ENCODE results near the gene COLQ. TPM values are rescaled to one million over a fixed set of nuclear protein-coding genes. Genes with fewer than 3 reads are reported as not detected.

COLQ gene
- 2.1 TPM for total RNA-seq (ENCODE audit: unreplicated experiment)
- long read RNA-seq, partial matches to known transcripts, result 0 of 1 reads
- long read RNA-seq, other reads (novel, unspliced or antisense), result 1 of 1 reads

DNA sequence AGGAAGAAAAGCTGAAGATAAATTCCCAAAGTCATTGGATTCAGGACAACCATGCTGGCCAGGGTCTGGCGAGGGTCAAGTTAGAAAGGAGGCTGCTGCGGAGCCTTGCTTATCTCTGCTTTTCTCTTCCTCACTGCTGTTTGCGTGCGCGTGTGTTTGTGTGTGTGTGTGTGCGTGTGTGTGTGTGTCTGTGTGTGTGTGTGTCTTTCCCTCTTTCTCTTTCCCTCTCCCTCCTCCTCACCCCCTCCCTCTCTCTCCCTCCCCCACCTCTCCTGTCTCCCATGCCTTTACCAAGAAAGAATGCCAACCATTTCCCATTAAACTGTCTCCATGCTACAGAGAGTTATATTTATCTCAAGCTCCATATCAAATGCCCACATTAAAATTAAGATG, at the start of gene COLQ:
Gene COLQ (minus strand): TSS at position 134 of the 393 bp plus-strand sequence. CDS start 81 bp downstream, at position 53.
- H3K27ac Mint-ChIP-seq (ENCODE audit: unreplicated experiment), result peak within 1 kb of the TSS; percentile 25
- H3K36me3 Mint-ChIP-seq (ENCODE audit: low read depth, unreplicated experiment), result no peaks in the 10 kb centered on the region
- TF ChIP-seq, protein P1, sequence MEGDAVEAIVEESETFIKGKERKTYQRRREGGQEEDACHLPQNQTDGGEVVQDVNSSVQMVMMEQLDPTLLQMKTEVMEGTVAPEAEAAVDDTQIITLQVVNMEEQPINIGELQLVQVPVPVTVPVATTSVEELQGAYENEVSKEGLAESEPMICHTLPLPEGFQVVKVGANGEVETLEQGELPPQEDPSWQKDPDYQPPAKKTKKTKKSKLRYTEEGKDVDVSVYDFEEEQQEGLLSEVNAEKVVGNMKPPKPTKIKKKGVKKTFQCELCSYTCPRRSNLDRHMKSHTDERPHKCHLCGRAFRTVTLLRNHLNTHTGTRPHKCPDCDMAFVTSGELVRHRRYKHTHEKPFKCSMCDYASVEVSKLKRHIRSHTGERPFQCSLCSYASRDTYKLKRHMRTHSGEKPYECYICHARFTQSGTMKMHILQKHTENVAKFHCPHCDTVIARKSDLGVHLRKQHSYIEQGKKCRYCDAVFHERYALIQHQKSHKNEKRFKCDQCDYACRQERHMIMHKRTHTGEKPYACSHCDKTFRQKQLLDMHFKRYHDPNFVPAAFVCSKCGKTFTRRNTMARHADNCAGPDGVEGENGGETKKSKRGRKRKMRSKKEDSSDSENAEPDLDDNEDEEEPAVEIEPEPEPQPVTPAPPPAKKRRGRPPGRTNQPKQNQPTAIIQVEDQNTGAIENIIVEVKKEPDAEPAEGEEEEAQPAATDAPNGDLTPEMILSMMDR (IDR thresholded peaks at IDR 0.05; ENCODE audit: unreplicated experiment), result no peak
- H3K27me3 Mint-ChIP-seq (ENCODE audit: unreplicated experiment), result peaks cover 2% of the 10 kb centered on the region
- H3K4me1 Mint-ChIP-seq (ENCODE audit: unreplicated experiment), result peaks cover 25% of the 10 kb centered on the region
- H3K4me3 Mint-ChIP-seq (ENCODE audit: unreplicated experiment), result peak within 1 kb of the TSS; percentile 82
- no peaks in the 10 kb centered on the region for H3K9me3 Mint-ChIP-seq (ENCODE audit: unreplicated experiment)
- peak; percentile 15 for DNase-seq (ENCODE audit: low spot score)

DNA sequence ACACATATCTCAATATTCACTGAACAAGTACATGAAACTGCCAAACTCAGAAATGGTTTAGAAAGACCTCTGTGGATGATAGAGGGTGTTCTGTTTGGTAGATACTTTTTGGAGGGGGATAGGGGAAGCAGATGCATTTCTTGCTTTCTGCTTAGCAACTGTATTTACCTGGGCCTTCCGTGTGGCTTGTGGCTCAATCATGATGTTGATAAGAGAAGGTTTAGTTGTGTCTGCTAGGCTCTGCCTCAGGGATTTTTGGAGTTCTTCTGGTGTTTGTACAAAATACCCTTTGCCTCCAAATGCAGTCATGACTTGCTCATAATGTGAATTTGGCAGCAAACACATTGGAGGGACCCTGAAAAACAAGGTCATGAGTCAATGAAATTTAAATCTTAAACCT, 41.7 kb upstream of the COLQ start:
- H3K36me3 Mint-ChIP-seq (ENCODE audit: low read depth, unreplicated experiment), result peaks cover 17% of the 10 kb centered on the region
- peak overlapping the region; percentile 63 for H3K4me3 Mint-ChIP-seq (ENCODE audit: unreplicated experiment)
- no peaks in the 10 kb centered on the region for H3K4me1 Mint-ChIP-seq (ENCODE audit: unreplicated experiment)
- no peak overlapping the region for H3K27ac Mint-ChIP-seq (ENCODE audit: unreplicated experiment)
- H3K27me3 Mint-ChIP-seq (ENCODE audit: unreplicated experiment), result no peaks in the 10 kb centered on the region
- no peak for DNase-seq (ENCODE audit: low spot score)
- TF ChIP-seq, protein P1 (IDR thresholded peaks at IDR 0.05; ENCODE audit: unreplicated experiment), result no peak
- H3K9me3 Mint-ChIP-seq (ENCODE audit: unreplicated experiment), result no peaks in the 10 kb centered on the region

DNA sequence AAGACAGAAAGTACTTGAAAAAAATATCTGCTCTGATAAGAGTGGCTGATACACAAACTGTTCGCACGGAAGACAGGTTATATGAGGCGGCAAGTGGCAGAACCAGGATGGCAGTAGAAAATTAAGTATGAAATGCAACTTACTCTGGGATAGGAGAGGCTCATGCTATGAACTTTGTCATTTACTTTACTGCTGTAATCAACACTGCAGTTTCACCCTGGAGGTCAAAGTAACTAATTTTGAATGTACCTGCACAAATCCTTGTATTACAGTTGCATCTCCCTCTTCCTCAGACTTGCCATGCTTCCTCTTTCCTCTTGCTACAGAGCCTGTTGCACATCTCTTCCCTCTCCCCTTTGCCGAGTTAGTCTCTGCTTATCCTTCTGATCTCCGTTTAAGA, 41.1 kb upstream of the COLQ start:
- no peak overlapping the region for H3K4me3 Mint-ChIP-seq (ENCODE audit: unreplicated experiment)
- peaks cover 2% of the 10 kb centered on the region for H3K4me1 Mint-ChIP-seq (ENCODE audit: unreplicated experiment)
- TF ChIP-seq, protein P1 (IDR thresholded peaks at IDR 0.05; ENCODE audit: unreplicated experiment), result no peak
- no peak for DNase-seq (ENCODE audit: low spot score)
- H3K36me3 Mint-ChIP-seq (ENCODE audit: low read depth, unreplicated experiment), result peaks cover 16% of the 10 kb centered on the region
- no peak overlapping the region for H3K27ac Mint-ChIP-seq (ENCODE audit: unreplicated experiment)
- H3K27me3 Mint-ChIP-seq (ENCODE audit: unreplicated experiment), result no peaks in the 10 kb centered on the region
- no peaks in the 10 kb centered on the region for H3K9me3 Mint-ChIP-seq (ENCODE audit: unreplicated experiment)

- TF ChIP-seq, protein P1 (IDR thresholded peaks at IDR 0.05; ENCODE audit: unreplicated experiment), result no peak
- H3K36me3 Mint-ChIP-seq (ENCODE audit: low read depth, unreplicated experiment), result peaks cover 16% of the 10 kb centered on the region
- no peaks in the 10 kb centered on the region for H3K9me3 Mint-ChIP-seq (ENCODE audit: unreplicated experiment)
- H3K27ac Mint-ChIP-seq (ENCODE audit: unreplicated experiment), result no peak overlapping the region
- H3K27me3 Mint-ChIP-seq (ENCODE audit: unreplicated experiment), result no peaks in the 10 kb centered on the region
- DNase-seq (ENCODE audit: low spot score), result no peak
- no peak overlapping the region for H3K4me3 Mint-ChIP-seq (ENCODE audit: unreplicated experiment)
- H3K4me1 Mint-ChIP-seq (ENCODE audit: unreplicated experiment), result peaks cover 2% of the 10 kb centered on the region
Observed at GRCh38 chr3:15558581-15558980, 37.1 kb upstream of the COLQ start.

- TF ChIP-seq, protein P1 (IDR thresholded peaks at IDR 0.05; ENCODE audit: unreplicated experiment), result peak; percentile 68
- DNase-seq (ENCODE audit: low spot score), result peak; percentile 60
- Mint-ChIP-seq H3K27me3 (ENCODE audit: unreplicated experiment) (peaks cover 2% of the 10 kb centered on the region), H3K4me1 (ENCODE audit: unreplicated experiment) (peaks cover 2% of the 10 kb centered on the region), H3K36me3 (ENCODE audit: low read depth, unreplicated experiment) (peaks cover 7% of the 10 kb centered on the region), H3K4me3 (ENCODE audit: unreplicated experiment) (no peak overlapping the region), H3K9me3 (ENCODE audit: unreplicated experiment) (no peaks in the 10 kb centered on the region), H3K27ac (ENCODE audit: unreplicated experiment) (no peak overlapping the region)
Observed at GRCh38 chr3:15557511-15557946, 36.0 kb upstream of the COLQ start.

Measured in endothelial cell (in vitro differentiated cells).